Effector CD4-positive, alpha-beta T cell (primary cell): ENCODE measurements around the gene VIM.
"Not testable (repeated sequence)": the region's sequence is repeated elsewhere in the genome, so short reads cannot be mapped to it uniquely, and the experiment has no call there.

Experiments
- DNase-seq: peaks from one replicate; pipeline ENCODE4 v3.0.0-alpha.2; 2020

The VIM gene

GRCh38 chr10:17233286-17233991, 5.4 kb downstream of the VIM start:
- no peak for DNase-seq

DNA sequence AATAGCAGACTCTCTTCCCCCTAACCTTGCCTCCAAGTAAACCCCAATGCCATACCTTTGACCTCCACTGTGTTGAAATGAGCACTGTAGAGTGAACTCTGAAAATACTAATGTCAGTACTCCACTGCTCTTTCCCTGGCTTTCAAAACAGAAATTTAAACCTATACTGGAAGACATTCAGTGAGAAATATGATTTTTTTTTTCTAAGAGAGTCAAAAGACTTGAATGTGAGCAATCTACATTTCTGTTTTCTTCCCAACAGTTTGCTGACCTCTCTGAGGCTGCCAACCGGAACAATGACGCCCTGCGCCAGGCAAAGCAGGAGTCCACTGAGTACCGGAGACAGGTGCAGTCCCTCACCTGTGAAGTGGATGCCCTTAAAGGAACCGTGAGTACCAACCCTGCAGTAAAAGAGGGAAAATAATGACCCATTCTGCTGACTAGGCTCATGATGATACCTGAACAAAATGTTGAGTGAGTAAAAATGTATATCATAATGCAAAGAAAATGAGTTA, 6.4 kb downstream of the VIM start:
- no peak for DNase-seq

- DNase-seq: no peak
Measured at GRCh38 chr10:17235136-17235535, 7.1 kb downstream of the VIM start.

DNA sequence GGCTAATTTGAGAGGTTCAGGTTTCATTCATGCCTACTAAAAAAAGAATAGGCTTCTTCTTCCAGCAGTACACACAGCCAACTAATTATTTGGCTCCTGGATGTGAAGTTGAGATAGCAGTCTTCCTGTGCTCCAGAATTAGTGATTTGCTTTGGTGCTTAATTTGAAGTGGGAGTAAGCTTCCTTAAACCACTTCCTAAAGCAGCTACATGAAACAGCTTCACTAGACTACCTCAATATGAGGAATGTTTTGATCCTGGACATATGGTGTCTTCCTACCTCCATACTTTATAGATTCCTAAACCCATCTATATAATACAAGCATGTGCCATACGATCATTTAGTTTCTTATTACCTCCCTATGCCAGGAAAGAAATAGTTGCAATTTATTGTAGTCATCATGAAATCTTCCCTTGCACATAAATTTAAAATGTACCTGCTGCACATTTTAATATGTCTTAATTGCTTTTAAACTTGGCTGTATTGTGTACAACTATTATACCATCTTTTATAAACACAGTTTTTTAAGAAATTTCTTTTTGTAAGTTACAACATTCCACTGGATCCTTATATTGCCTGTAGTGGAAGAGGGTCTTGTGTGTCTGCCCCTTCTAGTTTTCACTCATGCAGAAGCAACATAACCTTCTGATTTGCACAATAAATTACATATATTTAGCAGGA, 8.6 kb downstream of the VIM start:
- no peak for DNase-seq

DNA sequence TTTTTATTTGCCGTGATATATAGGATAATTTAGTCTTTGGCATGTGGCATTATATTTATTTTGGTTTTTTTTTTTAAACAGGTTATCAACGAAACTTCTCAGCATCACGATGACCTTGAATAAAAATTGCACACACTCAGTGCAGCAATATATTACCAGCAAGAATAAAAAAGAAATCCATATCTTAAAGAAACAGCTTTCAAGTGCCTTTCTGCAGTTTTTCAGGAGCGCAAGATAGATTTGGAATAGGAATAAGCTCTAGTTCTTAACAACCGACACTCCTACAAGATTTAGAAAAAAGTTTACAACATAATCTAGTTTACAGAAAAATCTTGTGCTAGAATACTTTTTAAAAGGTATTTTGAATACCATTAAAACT, 9.1 kb downstream of the VIM start:
- no peak for DNase-seq

GRCh38 chr10:17237915-17238444, 9.9 kb downstream of the VIM start:
- DNase-seq: no peak

DNA sequence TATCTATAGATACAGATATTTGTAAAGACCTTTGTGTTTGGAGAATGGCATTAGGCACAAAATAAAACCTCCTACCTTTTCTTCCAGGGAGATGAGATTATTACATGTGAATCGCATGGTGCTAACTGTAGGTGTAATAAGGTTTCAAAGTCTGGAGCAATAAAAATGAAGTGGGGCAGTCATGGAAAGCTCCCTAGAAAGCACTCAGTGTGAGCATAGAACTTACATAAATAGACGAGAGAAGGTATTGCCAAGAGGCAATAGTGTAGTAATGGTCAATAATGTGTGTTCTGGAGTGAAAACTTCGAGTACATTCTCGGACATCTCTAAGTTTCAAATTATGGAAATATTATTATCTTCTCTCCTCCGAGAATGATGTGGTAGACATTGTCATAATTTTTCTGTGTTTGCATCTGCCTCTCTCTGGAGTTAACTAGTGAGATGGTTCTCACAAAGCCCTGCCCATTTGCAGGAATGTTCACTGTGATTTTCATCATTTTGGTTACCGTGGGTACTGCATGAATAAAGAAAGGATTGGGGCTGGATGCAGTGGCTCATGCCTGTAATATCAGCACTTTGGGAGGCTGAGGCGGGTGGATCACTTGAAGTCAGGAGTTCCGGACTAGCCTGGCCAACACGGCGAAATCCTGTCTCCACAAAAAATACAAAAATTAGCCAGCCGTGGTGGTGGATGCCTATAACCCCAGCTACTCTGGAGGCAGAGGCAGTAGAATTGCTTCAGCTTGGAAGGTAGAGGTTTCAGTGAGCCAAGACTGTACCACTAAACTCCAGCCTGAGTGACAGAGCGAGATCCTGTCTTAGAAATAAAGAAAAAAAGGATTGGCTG, 10.6 kb downstream of the VIM start:
- DNase-seq: no peak

DNA sequence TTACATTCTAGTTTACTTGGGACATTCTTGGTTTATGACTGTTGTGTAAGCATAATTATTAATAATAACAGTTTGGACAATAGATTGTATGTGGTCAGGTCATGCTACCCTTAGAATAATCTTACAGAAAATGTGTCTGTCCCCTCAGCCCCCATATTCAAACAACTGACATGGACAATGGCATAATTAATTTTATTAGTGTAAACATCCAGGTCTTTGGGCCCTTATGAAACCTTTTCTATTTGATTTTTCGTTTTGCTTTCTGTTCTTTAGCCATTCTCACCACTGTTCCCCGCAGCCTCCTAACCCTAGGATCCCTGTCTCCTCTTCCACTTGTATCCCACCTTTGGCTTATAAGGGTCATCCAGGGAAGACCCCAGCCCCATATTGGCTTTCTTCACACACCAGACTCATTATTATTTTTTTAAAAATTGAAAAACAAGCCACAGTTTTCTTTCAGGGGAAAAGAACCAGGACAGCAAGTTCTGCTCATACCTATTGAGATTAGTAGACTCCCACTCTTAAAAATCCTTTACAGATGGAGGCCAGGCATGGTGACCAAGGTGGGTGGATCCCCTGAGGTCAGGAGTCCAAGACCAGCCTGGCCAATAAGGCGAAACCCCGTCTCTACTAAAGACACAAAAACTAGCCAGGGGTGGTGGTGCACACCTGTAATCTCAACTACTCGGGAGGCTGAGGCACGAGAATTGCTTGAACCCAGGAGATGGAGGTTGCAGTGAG, 11.5 kb downstream of the VIM start:
- no peak for DNase-seq

DNA sequence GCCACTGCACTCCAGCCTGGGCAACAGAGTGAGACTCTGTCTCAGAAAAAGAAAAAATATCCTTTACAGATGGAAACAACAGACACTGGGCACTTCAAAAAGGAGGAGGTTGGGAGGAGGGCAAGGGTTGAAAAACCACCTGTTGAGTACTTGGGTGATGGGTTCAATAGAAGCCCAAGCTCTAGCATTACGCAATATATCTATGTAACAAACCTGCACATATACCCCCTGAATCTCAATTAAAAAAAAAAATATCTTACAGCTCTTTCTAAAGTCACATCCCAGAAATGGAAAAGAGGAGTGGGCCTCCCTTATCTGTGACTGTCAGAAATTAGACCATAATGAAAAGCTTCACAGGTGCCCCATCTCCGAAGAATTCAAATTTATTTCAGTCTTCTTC, 12.1 kb downstream of the VIM start:
- DNase-seq: no peak

- DNase-seq: no peak
Measured at GRCh38 chr10:17240616-17241015, 12.6 kb downstream of the VIM start.

DNA sequence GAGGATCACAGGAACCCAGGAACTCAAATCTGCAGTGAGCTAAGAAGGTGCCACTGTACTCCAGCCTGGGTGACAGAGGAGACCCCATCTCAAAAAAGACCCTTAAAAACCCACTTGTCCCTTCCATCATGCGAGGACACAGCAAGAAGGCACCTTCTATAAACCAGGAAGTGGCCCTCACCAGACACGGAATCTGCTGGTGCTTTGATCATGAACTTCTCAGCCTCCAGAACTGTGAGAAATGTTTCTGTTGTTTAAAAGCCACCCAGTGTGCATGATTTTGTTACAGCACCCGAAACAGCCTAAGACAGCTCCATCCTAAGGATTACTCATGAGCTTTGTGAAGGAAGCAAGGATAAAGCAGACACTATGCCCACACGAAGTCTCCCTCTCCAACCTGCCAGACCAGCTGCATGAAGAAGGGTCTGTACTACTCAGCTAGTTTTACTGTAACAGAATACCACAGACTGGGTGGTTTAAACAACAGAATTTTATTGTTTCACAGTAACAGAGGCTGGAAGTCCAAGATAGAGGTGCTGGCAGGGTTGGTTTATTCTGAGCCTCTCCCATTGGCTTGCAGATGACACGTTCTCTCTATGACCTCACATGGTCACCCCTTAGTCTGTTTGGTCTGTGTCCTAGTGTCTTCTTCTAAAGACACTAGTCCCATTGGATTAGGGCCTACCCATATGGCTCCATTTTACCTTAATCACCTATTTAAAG, 13.7 kb downstream of the VIM start:
- DNase-seq: no peak

GRCh38 chr10:17244700-17245365, 16.8 kb downstream of the VIM start:
- DNase-seq: no peak

DNA sequence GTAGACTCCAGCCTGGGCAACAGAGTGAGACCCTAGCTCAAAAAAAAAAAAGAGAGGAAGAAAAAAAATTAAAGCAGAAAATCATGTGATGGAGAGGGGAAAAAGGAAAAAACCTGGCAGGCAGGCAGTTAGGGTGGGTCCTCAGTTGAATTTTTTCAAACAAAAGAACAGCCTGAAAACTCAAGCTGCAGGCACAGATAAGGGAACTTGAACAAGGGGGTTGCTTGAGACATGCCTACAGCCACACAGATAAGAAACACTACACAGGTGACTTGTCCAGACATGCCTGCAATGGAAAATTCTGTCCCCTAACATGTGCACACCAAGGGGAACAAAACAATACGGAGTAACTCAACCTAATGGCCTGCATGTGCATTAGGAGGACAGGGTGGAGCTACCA, 19.2 kb downstream of the VIM start:
- no peak for DNase-seq

DNA sequence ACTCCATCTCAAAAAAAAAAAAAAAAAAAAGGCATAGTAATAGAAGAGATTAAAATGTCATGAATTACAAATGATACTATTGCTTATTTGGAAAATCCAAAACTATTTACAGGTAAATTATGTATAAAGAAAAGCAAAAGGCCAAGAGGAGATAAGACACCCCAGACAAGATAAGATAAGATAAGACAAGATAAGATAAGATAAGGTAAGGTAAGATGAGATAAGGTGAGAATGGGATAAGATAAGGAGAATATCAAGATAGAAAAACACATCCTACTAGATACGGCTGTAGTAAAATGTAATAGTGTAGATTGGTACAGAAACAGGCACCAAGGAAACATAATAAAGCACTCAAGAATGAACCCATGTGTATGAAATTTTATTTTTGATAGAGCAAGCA, 20.9 kb downstream of the VIM start:
- no peak for DNase-seq

DNA sequence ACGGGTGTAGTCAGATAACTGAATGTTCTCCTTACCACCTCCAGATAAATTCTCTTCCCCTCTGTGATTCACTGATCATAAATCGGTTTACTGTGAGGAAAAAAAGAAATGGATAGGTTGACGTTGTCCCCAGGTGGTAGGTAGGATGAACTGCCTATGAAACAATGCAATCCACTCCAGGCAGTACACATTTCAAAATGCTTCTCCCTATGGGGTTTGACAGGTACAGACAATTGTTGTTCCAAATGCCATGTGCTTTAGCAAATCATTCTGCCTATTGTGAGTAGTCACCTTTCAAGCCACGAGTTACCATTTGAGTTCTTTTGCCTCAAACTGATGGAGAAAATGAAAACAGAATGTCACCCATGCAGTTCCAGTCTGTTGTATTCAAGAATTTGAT, 21.8 kb downstream of the VIM start:
- DNase-seq: no peak

GRCh38 chr10:17250736-17251135, 22.7 kb downstream of the VIM start:
- DNase-seq: no peak

GRCh38 chr10:17254543-17255050, 26.6 kb downstream of the VIM start:
- DNase-seq: not testable (repeated sequence)

DNA sequence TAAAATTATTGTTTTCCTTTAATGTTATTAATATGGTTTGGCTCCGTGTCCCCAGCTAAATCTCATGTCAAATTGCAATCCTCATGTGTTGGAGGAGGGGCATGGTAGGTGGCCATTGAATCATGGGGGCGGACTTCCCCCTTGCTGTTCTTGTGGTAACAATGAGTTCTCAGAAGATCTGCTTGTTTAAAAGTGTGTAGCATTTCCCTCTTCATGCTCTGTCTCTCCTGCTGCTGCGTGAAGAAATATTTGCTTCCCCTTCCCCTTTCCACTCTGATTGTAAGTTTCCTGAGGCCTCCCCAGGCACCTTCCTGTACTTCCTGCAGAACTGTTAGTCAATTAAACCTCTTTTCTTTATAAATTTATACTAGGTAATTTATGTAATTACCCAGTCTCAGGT, 27.5 kb downstream of the VIM start:
- DNase-seq: no peak

- DNase-seq: no peak
Measured at GRCh38 chr10:17256051-17256450, 28.0 kb downstream of the VIM start.

- DNase-seq: no peak
Measured at GRCh38 chr10:17256627-17257026, 28.6 kb downstream of the VIM start.
